B cell (primary cell): ENCODE results near the gene OR4D2.

Experiments
- CTCF ChIP-seq: fragments of 200-600 bp; IDR thresholded peaks from one replicate; pipeline ENCODE4 v1.8.0; 2022; ENCODE audit warnings: antibody characterized with exemption, mild to moderate bottlenecking
- EZH2 ChIP-seq: IDR thresholded peaks from 2 replicates; pipeline ENCODE4 v1.6.1; 2012; ENCODE audit warnings: borderline replicate concordance, low read depth, mild to moderate bottlenecking, moderate library complexity, low read length; ENCODE audit not compliant: insufficient read depth, poor library complexity, severe bottlenecking

GRCh38 chr17:58166682-58167081, at the start of gene OR4D2:
- TF ChIP-seq CTCF (no peak), EZH2 (no peak)
